BJ (cell line): ENCODE measurements around the gene LPIN3. TPM values are rescaled to one million over a fixed set of nuclear protein-coding genes. Genes with fewer than 3 reads are reported as not detected.

Experiments
- CTCF ChIA-PET: fragments of 350-600 bp; formaldehyde crosslinking; extraction: SDS; loops from one replicate; lab custom pipeline; 2021; ENCODE audit warnings: antibody characterized with exemption, inconsistent platforms; lab: Yijun Ruan, JAX
- POLR2A ChIA-PET: fragments of 300-600 bp; sonication (Branson Sonifier 250); formaldehyde crosslinking; extraction: SDS; loops from one replicate; lab custom pipeline; 2021; ENCODE audit warnings: antibody characterized with exemption; lab: Charles Lee
- DNase-seq: peaks from one replicate; pipeline ENCODE4 v3.0.0-alpha.2; 2011; ENCODE audit warnings: low read depth
- H3K27me3 ChIP-seq: 2 replicates; pipeline ENCODE4 v1.6.0; 2011; ENCODE audit warnings: low read length; ENCODE audit not compliant: control insufficient read depth, insufficient read depth
- H3K36me3 ChIP-seq: 2 replicates; pipeline ENCODE4 v1.5.1; 2011; ENCODE audit warnings: low read length; ENCODE audit not compliant: control insufficient read depth, insufficient read depth
- H3K4me3 ChIP-seq: 2 replicates; pipeline ENCODE4 v1.5.1; 2011; ENCODE audit warnings: low read depth, mild to moderate bottlenecking, control low read depth, low read length
- polyA plus RNA-seq: library from polyadenylated mRNA; depleted of rRNA; stranded (reverse); fragments of >200 nt; gene quantifications from 2 replicates; pipeline ENCODE4 v1.2.3, GENCODE V29; 2011
- TF ChIP-seq, protein P1 (sequence below): IDR thresholded peaks from 2 replicates; pipeline ENCODE4 v1.5.1; 2011; ENCODE audit warnings: low read depth, mild to moderate bottlenecking, control low read depth, inconsistent platforms, low read length, moderate library complexity; ENCODE audit not compliant: insufficient read depth

LPIN3 gene
- polyA plus RNA-seq, 1 experiment, result 11.5 TPM

DNA sequence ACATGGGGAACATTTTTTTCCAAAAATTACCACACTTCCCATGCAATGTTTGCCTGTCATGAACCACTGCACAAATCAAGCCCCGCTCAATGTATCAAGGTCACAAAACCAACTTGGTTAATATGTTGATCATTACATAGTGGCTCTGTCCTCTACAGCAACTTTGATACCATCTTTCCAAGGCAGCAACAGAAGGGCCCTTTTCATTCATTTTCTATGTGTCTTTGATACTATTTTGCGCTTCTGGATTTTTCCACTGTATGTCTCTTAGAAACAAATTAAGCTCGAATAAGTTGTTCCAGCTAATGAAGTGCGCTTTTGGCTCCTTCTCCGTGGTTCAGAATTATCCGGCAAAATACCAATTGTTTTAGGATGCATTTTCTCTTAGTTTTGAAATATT lies 24.6 kb upstream of the LPIN3 start:
- Histone ChIP-seq H3K27me3 (no peaks in the 10 kb centered on the region), H3K36me3 (no peaks in the 10 kb centered on the region), H3K4me3 (peak overlapping the region; percentile 72)
- TF ChIP-seq, protein P1, sequence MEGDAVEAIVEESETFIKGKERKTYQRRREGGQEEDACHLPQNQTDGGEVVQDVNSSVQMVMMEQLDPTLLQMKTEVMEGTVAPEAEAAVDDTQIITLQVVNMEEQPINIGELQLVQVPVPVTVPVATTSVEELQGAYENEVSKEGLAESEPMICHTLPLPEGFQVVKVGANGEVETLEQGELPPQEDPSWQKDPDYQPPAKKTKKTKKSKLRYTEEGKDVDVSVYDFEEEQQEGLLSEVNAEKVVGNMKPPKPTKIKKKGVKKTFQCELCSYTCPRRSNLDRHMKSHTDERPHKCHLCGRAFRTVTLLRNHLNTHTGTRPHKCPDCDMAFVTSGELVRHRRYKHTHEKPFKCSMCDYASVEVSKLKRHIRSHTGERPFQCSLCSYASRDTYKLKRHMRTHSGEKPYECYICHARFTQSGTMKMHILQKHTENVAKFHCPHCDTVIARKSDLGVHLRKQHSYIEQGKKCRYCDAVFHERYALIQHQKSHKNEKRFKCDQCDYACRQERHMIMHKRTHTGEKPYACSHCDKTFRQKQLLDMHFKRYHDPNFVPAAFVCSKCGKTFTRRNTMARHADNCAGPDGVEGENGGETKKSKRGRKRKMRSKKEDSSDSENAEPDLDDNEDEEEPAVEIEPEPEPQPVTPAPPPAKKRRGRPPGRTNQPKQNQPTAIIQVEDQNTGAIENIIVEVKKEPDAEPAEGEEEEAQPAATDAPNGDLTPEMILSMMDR, result no peak
- ChIA-PET CTCF (interaction anchor here (0.7 to 2.4 kb wide), 2 partner anchors 24 to 71 kb away, joined by 3 to 7 read pairs; partner anchors contain the start of gene LPIN3), POLR2A (interaction anchor here (0.6 kb wide), 1 partner anchor 44 kb away, joined by 3 read pairs; no protein-coding TSS in a partner anchor)
- DNase-seq, result no peak

DNA sequence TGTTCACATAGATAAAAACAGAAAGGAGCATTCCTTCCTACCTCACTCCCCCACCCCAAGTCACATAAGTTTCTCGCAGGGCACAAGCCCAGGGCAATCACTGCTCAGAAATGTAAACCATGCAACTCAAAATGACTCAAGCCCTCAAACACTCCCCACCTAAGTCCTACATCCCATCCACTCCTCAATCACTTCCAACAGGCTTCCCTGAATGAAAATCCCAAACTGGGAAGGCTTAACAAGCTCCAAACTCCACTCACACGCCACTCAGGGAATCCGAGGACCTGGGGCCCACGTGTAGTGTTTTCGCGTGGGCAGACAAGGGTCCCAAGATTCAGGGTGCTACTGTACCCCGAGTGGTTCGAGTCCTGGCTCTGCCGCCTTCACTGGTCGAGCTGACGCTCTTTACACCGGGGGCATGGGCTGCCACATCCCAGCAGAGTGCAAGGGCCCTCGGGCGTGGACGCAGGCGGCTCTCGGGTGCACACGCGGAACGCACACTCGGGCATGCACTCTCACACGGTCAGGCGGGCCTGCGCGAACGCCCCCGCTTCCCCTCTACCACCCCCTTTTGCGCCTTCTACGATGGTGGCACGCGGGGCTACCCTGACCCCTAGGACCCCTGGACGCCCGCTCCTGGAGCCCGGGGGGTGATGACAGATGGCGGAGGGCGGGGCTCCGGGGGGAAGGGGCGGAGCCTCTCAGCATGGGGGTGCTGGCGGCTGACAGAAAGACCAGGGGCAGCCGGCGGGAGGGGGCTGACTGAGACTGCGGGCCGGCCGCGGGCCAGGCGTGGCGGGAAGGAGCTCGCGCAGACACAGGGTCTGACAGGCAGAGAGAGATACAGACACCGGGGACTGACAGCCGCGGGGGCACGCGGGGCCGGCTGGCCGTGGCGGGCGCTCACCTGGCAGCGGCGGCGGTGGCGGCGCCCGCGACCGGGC lies 23.7 kb upstream of the LPIN3 start:
- Histone ChIP-seq H3K4me3 (peak overlapping the region; percentile 72), H3K36me3 (no peaks in the 10 kb centered on the region), H3K27me3 (no peaks in the 10 kb centered on the region)
- TF ChIP-seq, protein P1, result no peak
- POLR2A ChIA-PET, result interaction anchor here (0.6 to 1.1 kb wide), 3 partner anchors 13 to 293 kb away, joined by 3 to 6 read pairs (median 6); no protein-coding TSS in a partner anchor
- no peak for DNase-seq
- CTCF ChIA-PET, result interaction anchor here (0.6 to 2.4 kb wide), 4 partner anchors 23 to 326 kb away, joined by 3 to 11 read pairs (median 5); partner anchors contain the start of gene LPIN3

DNA sequence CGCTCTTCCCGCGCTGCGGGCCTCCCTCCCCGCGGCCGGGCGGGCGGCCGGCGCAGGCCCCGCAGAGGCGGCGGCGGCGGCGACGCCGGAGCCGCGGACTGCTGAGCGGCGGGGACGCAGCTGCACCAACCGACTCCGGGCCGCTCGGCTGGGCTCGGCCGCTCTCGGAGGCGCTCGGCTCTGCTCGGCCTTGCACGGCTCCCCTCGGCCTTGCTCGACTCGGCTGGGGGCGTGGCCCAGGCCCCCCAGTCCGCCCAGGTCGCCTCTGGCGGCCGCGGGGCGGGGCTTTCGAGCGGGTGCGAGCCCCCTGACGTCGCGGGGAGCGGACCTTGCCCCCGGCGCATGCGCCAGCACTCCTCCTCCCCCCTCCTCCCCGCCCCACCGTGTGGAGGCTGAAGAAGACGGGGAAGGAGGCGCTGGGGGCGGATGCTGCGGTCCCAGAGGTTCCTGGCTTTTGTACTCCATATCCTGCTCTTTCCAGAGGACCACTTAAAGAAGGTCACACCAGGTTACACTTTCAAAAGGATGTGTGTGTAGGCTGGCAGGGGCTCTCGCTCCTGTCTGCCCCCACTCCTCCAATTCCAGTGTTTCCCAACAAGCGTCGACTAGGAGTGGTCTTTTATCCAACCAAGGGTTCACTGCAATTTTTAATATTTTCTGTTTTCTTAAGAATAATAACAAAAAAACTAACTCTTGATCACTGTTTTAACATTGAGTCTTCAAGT lies 22.9 kb upstream of the LPIN3 start, which contains the start of gene ZHX3:
ZHX3 (minus strand) TSS at position 186 of the 725 bp plus-strand sequence. CDS start 112,815 bp downstream, outside the sequence.
- ChIA-PET CTCF (interaction anchor here (1.0 to 1.7 kb wide), 2 partner anchors 22 to 145 kb away, joined by 3 to 11 read pairs; partner anchors contain the start of gene LPIN3), POLR2A (interaction anchor here (0.6 to 1.1 kb wide), 2 partner anchors 12 to 292 kb away, joined by 6 read pairs; no protein-coding TSS in a partner anchor)

DNA sequence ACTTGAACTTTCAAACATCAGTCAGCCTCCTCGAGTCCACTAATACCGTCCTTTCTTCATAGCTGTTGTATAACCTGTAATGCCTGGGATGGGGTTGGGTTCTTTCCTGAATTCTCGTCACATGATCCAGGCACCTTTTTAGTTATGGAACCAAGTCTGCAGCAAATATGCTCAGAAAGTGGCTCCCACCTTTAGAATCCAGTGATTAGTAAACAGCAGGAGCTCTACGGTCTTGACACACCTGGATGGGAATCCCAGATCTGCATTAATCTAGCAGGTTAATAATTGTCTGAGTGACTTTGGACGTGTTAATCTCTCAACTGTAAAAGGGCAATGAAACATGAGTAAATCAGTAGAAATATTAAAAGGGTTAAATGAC lies 22.4 kb upstream of the LPIN3 start:
- CTCF ChIA-PET, result interaction anchor here (1.0 to 1.7 kb wide), 2 partner anchors 22 to 145 kb away, joined by 3 to 11 read pairs; partner anchors contain the start of gene LPIN3
- H3K36me3 ChIP-seq, result no peaks in the 10 kb centered on the region
- no peak for DNase-seq
- POLR2A ChIA-PET, result no interaction called here
- TF ChIP-seq, protein P1, result no peak
- no peaks in the 10 kb centered on the region for H3K27me3 ChIP-seq
- no peak overlapping the region; the same call in 1 of the 2 replicates for H3K4me3 ChIP-seq

More for the DNA sequence above, 22.9 kb upstream of the LPIN3 start, which contains the start of gene ZHX3:
- DNase-seq, result peak; percentile 73
- Histone ChIP-seq H3K27me3 (no peaks in the 10 kb centered on the region), H3K36me3 (no peaks in the 10 kb centered on the region), H3K4me3 (peak within 1 kb of the TSS; percentile 72)
- TF ChIP-seq, protein P1, result no peak
